Measurements from ENCODE around the gene PCNT.

Gene PCNT

GRCh38 chr21:46376856-46377453 is 53.0 kb downstream of the PCNT start:
- TF ChIP-seq CTCF (IDR thresholded peaks at IDR 0.05; ENCODE audit: borderline replicate concordance, control extremely low read depth, extremely low read depth, insufficient read depth, missing control alignments) = no peak
- in situ Hi-C loops (cut with MboI; ENCODE audit: low sequenced_read_pairs, unreplicated experiment) = no loop called here
- DNase-seq (ENCODE audit: low spot score) = no peak

GRCh38 chr21:46377789-46378188 is 53.8 kb downstream of the PCNT start:
- DNase-seq (ENCODE audit: low spot score) = no peak
- TF ChIP-seq CTCF (IDR thresholded peaks at IDR 0.05; ENCODE audit: borderline replicate concordance, control extremely low read depth, extremely low read depth, insufficient read depth, missing control alignments) = no peak
- in situ Hi-C loops (cut with MboI; ENCODE audit: low sequenced_read_pairs, unreplicated experiment) = no loop called here

GRCh38 chr21:46379105-46379504 is 55.1 kb downstream of the PCNT start:
- in situ Hi-C loops (cut with MboI; ENCODE audit: low sequenced_read_pairs, unreplicated experiment) = no loop called here
- no peak for TF ChIP-seq CTCF (IDR thresholded peaks at IDR 0.05; ENCODE audit: borderline replicate concordance, control extremely low read depth, extremely low read depth, insufficient read depth, missing control alignments)
- DNase-seq (ENCODE audit: low spot score) = no peak

GRCh38 chr21:46379691-46380090 is 55.7 kb downstream of the PCNT start:
- no peak for DNase-seq (ENCODE audit: low spot score)
- TF ChIP-seq CTCF (IDR thresholded peaks at IDR 0.05; ENCODE audit: borderline replicate concordance, control extremely low read depth, extremely low read depth, insufficient read depth, missing control alignments) = no peak
- in situ Hi-C loops (cut with MboI; ENCODE audit: low sequenced_read_pairs, unreplicated experiment) = no loop called here

- in situ Hi-C loops (cut with MboI; ENCODE audit: low sequenced_read_pairs, unreplicated experiment) = no loop called here
- no peak for TF ChIP-seq CTCF (IDR thresholded peaks at IDR 0.05; ENCODE audit: borderline replicate concordance, control extremely low read depth, extremely low read depth, insufficient read depth, missing control alignments)
- DNase-seq (ENCODE audit: low spot score) = no peak
These were observed 57.6 kb downstream of the PCNT start for GRCh38 chr21:46381541-46381940.

- no peak for TF ChIP-seq CTCF (IDR thresholded peaks at IDR 0.05; ENCODE audit: borderline replicate concordance, control extremely low read depth, extremely low read depth, insufficient read depth, missing control alignments)
- DNase-seq (ENCODE audit: low spot score) = no peak
These were observed 60.6 kb downstream of the PCNT start for GRCh38 chr21:46384556-46384955.

More at GRCh38 chr21:46384556-46384955, 60.6 kb downstream of the PCNT start:
- in situ Hi-C loops (cut with MboI; ENCODE audit: low sequenced_read_pairs, unreplicated experiment) = no loop called here
